Gastroesophageal sphincter (tissue), 4 donors: ENCODE measurements around the gene UBA3. TPM values are rescaled to one million over a fixed set of nuclear protein-coding genes. Genes with fewer than 3 reads are reported as not detected.

Source experiments
- ATAC-seq: fragments of 150-250 bp; one replicate; pipeline ENCODE4 v1.9.1; 2016; ENCODE audit warnings: mild to moderate bottlenecking, moderate library complexity
- H3K27ac ChIP-seq, 4 donors: fragments of 200-600 bp; sonication (generic) in 3 of 4; 1 replicate in 3 of 4; 2 replicates in 1 of 4; pipeline ENCODE4 v1.5.1; 2016 to 2019
- H3K27me3 ChIP-seq: fragments of 200-600 bp; sonication (generic); one replicate; pipeline ENCODE4 v1.5.1; 2019
- H3K36me3 ChIP-seq, 2 donors: fragments of 200-600 bp; sonication (generic); one replicate each; pipeline ENCODE4 v1.5.1; 2019; ENCODE audit warnings: control low read depth in 1 of 2
- H3K4me1 ChIP-seq, 3 donors: fragments of 200-600 bp; sonication (generic); 1 replicate in 2 of 3; 2 replicates in 1 of 3; pipeline ENCODE4 v1.5.1; 2016 to 2019; ENCODE audit warnings: control low read depth in 2 of 3
- H3K4me3 ChIP-seq, 2 donors: fragments of 200-600 bp; sonication (generic); one replicate each; pipeline ENCODE4 v1.5.1; 2019; ENCODE audit warnings: mild to moderate bottlenecking in 1 of 2, moderate library complexity in 1 of 2
- H3K9me3 ChIP-seq, 3 donors: fragments of 200-600 bp; sonication (generic); one replicate each; pipeline ENCODE4 v1.5.1; 2017 to 2019; ENCODE audit warnings: control low read depth in 2 of 3
- EP300 ChIP-seq: sonication (generic); formaldehyde crosslinking; IDR thresholded peaks from one replicate; pipeline ENCODE4 v1.6.1; 2017; ENCODE audit warnings: antibody characterized with exemption, mild to moderate bottlenecking
- POLR2A ChIP-seq, 2 donors: fragments of 450-650 bp; IDR thresholded peaks; one replicate each; pipeline ENCODE4 v1.6.1; 2017; ENCODE audit warnings: antibody characterized with exemption in 2 of 2, mild to moderate bottlenecking in 2 of 2, moderate library complexity in 1 of 2
- POLR2AphosphoS5 ChIP-seq: sonication (generic); formaldehyde crosslinking; IDR thresholded peaks from one replicate; pipeline ENCODE4 v1.6.1; 2017; ENCODE audit warnings: antibody characterized with exemption
- WGBS, 2 donors: methylation state at CpG; one replicate each; pipeline ENCODE4 v1.1.5; 2018; ENCODE audit warnings: low coverage in 1 of 2; 5-methylcytosine and 5-hydroxymethylcytosine counted together
- total RNA-seq, 4 donors: library from RNA; depleted of rRNA; stranded (reverse); fragments of >200 nt; gene quantifications; one replicate each; pipeline ENCODE4 v1.1.0, GENCODE V29; 2016
- TF ChIP-seq, protein P1 (sequence below), 4 experiments: fragments of 200-600 bp in 2 of 4; fragments of 450-650 bp in 2 of 4; sonication (generic) in 1 of 4; IDR thresholded peaks; one replicate each; pipeline ENCODE4 v1.5.1; 2017 to 2019; ENCODE audit warnings: antibody characterized with exemption in 4 of 4, mild to moderate bottlenecking in 2 of 4, moderate library complexity in 2 of 4

The UBA3 gene
- total RNA-seq, 4 donors from 2014 or later = 49.8 to 67.6 (median 54.7) TPM

DNA sequence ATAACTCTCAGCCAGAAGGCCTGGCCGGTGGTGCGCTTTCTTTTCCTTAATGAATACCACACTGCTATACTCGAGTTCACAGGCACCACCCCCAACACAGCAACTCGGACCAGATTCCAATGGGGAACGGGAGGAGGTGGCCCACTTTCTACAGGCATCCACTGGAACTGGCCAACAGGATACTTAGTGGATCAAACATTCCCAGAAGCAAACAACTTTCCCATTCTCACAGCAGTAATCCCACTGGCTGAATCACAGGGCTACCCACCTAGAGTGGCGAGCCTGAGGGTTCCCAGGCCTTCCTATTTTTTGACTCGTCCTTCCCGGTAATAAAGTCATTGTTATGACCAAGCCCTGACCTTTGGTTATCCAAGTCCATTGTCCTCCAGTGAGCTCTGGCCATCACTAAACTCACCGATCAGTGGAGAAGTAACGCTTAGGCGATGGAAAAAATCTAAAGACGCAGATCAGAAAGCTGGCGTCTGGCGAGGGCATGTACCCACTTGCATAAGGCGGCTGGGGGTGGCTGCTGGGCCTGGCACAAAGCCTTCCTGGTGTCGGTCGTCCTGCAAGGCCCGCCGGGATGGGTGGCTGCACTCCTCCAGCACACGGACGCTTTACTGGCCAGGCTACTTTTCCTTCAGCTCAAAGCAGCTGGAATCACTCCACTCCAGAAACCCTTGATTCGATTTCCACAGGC is 67.9 kb downstream of the UBA3 start:
- H3K9me3 ChIP-seq = no peaks in the 10 kb centered on the region
- no peak for ATAC-seq

DNA sequence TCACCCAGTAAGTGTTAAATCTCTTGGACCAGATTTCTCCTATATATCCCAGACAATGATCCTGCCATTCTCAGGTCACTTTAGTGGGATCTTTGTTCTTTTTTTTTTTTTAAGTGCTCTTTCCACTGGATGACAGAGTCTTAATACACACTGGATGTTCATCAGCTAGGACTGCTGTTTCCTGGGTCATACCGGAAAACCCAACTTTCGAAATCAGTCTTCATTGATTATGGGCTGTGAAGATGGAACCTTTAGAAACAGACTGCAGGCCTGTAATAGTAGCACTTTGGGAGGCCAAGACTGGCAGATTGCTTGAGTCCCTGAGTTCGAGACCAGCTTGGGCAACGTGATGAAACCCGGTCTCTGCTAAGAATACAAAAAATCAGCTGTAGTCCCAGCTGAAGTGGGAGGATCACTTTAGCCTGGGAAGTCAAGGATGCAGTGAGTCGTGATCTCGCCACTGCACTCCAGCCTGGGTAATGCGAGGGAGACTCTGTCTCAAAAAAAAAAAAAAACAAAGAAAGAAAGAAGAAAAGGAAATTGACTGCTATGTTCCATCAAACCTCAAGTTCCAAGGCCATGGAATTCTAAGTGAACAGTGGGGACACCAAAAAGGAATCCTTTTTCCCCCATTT is 69.0 kb downstream of the UBA3 start:
- Histone ChIP-seq H3K9me3 (no peaks in the 10 kb centered on the region), H3K4me1 (peaks cover 6 to 70% (median 23%) of the 10 kb centered on the region in 3 donors), H3K36me3 (peaks cover 0 to 30% of the 10 kb centered on the region in 2 donors), H3K27me3 (no peaks in the 10 kb centered on the region), H3K27ac (peak overlapping the region; percentile 92 to 100 (median 96)), H3K4me3 (peak overlapping the region; percentile 58 to 87)
- no peak for ATAC-seq
- TF ChIP-seq, protein P1, sequence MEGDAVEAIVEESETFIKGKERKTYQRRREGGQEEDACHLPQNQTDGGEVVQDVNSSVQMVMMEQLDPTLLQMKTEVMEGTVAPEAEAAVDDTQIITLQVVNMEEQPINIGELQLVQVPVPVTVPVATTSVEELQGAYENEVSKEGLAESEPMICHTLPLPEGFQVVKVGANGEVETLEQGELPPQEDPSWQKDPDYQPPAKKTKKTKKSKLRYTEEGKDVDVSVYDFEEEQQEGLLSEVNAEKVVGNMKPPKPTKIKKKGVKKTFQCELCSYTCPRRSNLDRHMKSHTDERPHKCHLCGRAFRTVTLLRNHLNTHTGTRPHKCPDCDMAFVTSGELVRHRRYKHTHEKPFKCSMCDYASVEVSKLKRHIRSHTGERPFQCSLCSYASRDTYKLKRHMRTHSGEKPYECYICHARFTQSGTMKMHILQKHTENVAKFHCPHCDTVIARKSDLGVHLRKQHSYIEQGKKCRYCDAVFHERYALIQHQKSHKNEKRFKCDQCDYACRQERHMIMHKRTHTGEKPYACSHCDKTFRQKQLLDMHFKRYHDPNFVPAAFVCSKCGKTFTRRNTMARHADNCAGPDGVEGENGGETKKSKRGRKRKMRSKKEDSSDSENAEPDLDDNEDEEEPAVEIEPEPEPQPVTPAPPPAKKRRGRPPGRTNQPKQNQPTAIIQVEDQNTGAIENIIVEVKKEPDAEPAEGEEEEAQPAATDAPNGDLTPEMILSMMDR (IDR thresholded peaks at IDR 0.05) = no peak
- TF ChIP-seq POLR2A (IDR thresholded peaks at IDR 0.05) = no peak
- no peak for TF ChIP-seq EP300
- TF ChIP-seq POLR2AphosphoS5 = no peak
- WGBS, 2 donors = 94% methylated on average over 5 of the region's 8 CpGs; no CpG with 5 or more reads in 1 of the 2 donors

More for the DNA sequence above, 67.9 kb downstream of the UBA3 start:
- TF ChIP-seq, protein P1 (IDR thresholded peaks at IDR 0.05) = no peak
- TF ChIP-seq POLR2AphosphoS5 = peak; percentile 93
- Histone ChIP-seq H3K27ac (peak overlapping the region; percentile 92 to 100 (median 96)), H3K36me3 (peaks cover 0 to 20% of the 10 kb centered on the region in 2 donors), H3K4me1 (peaks cover 6 to 70% (median 23%) of the 10 kb centered on the region in 3 donors), H3K4me3 (peak overlapping the region; percentile 58 to 87), H3K27me3 (no peaks in the 10 kb centered on the region)
- 30 to 42% methylated on average over 16 to 19 of the region's 22 CpGs for WGBS, 2 donors

DNA sequence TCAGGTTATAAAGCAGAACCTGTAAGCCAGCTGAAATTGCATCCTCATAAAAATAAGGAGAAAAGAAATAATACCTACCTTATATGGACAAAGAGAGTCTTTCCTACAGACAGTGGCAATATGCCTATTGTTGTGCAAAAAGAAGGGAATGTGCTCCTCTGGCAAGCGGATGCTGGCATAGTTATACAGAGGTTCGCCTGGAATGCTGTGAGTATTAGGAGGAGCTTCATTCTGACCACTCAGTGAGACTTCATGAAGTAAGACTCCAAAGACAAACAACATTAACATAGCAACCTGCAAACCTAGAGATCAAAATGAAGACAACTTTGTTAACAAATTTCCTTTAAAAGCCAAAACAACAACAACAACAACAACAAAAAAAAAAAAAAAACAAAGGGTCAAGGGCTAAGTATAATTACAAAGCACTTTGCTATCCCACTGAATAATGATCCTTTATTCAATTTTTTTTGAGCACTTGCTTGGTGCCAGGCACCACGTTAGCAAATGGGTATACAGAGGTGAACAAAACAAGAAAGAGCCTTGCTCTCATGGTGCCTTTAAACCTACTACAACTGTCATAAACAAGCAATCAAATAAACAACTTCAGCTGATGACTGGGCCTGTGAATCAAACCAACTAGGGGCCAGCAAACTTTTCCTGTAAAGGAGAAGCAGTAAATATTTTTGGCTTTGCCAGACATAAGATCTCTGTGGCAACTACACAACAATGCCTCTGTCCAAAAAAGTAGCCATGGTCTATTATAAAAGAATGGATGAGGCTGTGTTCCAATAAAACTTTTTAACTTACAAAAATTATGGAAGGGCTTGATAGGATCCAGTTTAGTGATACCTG is 70.4 kb downstream of the UBA3 start:
- Histone ChIP-seq H3K36me3 (peaks cover 0 to 44% of the 10 kb centered on the region in 2 donors), H3K9me3 (no peaks in the 10 kb centered on the region), H3K4me1 (peaks cover 6 to 72% (median 23%) of the 10 kb centered on the region in 3 donors), H3K27ac (peak overlapping the region; percentile 74 to 100 (median 91)), H3K4me3 (peak overlapping the region in 1 of 2 donors; percentile 12), H3K27me3 (no peaks in the 10 kb centered on the region)
- peak; percentile 48 for ATAC-seq
- peak; percentile 64 for TF ChIP-seq POLR2AphosphoS5
- TF ChIP-seq, protein P1 (IDR thresholded peaks at IDR 0.05) = no peak
- no peak for TF ChIP-seq EP300
- 40 to 45% methylated on average over 3 of the region's 3 CpGs for WGBS, 2 donors

DNA sequence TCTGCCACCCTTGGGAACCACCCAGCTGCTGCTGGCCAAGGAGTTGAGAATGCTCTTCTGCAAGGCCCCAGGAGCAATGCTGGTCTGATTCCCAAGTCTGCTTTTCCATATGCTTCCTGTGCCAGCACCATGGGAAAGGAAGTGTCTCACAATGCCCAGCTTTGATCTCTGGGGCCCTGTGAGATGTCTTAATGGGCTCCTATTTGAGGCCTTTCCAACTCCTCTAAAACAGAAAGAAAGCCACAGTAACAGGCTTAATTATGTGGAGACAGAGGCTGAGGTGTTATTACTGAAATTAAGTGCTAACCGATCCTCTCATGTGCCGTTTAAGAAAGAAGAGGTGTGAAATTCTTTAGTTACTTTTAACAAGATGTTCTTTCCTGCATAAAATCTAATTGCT is 71.2 kb downstream of the UBA3 start:
- Histone ChIP-seq H3K27ac (peak overlapping the region; percentile 73 to 100 (median 91)), H3K36me3 (peaks cover 0 to 52% of the 10 kb centered on the region in 2 donors), H3K4me3 (peak overlapping the region in 1 of 2 donors; percentile 12), H3K9me3 (no peaks in the 10 kb centered on the region), H3K27me3 (no peaks in the 10 kb centered on the region), H3K4me1 (peaks cover 4 to 64% (median 16%) of the 10 kb centered on the region in 3 donors)
- no peak for ATAC-seq
- no peak for TF ChIP-seq POLR2AphosphoS5
- WGBS, 2 donors = 13 to 28% methylated on average over 2 of the region's 2 CpGs
